IPS DF 4.7 (cell line): ENCODE measurements around the gene TLCD3A.
"Not testable (repeated sequence)": the region's sequence is repeated elsewhere in the genome, so short reads cannot be mapped to it uniquely, and the experiment has no call there.

Experiments used
- DNase-seq: peaks from one replicate; pipeline ENCODE4 v3.0.0-alpha.2; 2013; ENCODE audit warnings: low spot score; ENCODE audit errors: extremely low read depth

TLCD3A gene

GRCh38 chr17:732067-732901, at the start of gene TLCD3A:
TLCD3A (plus strand) TSS chr17:732596; CDS start chr17:732648, 52 bp downstream.
- no peak for DNase-seq

DNA sequence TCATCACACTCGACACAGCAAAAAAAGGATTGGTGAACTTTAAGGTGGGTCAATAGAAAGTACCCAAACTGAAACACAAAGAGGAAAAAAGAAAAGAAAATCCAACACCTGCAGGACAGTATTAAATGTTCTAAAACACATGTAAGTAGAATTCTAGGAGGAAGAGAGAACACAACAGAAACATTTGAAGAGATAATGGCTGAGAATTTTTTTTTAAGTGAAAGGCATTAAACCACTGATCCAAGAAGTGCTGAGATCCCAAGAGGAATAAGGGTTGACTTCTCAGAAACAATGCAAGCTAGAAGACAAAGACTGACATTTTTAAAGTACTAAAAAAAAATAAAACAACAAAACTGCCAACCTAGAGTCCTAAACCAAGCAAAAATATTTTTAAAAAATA, 49.4 kb upstream of the TLCD3A start:
- DNase-seq = no peak

GRCh38 chr17:683499-684254, 48.7 kb upstream of the TLCD3A start:
- no peak for DNase-seq

GRCh38 chr17:685006-685405, 47.4 kb upstream of the TLCD3A start:
- no peak for DNase-seq

- DNase-seq = no peak
These were observed 44.1 kb upstream of the TLCD3A start for GRCh38 chr17:688100-688989.

GRCh38 chr17:689556-690275, 42.7 kb upstream of the TLCD3A start:
- no peak for DNase-seq

DNA sequence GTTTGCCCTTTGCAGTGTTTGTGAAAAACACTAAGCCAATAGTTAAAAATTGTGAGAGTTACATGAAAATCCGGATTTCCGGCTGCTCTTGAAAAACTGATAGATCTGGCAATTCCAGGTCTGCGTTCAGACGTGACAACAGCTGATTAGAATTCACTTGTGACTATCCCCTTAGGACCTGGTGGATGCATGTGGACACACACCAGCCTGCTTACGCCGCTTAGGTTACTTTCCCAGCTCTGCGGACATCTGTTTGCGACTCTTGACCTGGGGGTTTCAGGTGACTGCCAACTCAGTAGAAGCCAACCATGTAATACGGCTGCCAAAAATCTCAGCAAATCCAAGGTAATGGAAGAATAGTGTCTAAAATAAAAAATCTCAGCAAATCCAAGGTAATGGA, 42.0 kb upstream of the TLCD3A start:
- no peak for DNase-seq

- DNase-seq = no peak
These were observed 41.0 kb upstream of the TLCD3A start for GRCh38 chr17:691423-691822.

GRCh38 chr17:692116-692515, 40.3 kb upstream of the TLCD3A start:
- DNase-seq = no peak

GRCh38 chr17:693791-694638, 38.4 kb upstream of the TLCD3A start:
- no peak for DNase-seq

- no peak for DNase-seq
These were observed 36.0 kb upstream of the TLCD3A start for GRCh38 chr17:696369-696768.

DNA sequence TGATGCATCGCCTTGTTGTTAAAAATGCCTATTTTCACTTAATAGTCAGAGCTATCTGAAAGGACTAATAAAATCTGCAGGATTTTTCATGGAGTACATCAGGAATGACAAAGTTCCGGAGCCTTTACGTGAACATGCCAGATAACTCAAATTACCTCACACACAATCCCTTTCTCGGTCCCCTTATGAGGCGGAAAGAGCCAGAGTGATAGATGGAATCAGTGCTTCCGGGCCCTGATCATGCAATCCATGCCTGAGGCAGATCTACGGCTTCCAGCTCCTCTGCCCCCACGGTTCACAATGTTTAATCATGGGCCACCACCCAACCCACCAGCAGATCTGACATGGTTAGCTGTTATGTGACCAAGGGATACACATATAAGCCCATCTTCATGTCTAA, 34.7 kb upstream of the TLCD3A start:
- no peak for DNase-seq

DNA sequence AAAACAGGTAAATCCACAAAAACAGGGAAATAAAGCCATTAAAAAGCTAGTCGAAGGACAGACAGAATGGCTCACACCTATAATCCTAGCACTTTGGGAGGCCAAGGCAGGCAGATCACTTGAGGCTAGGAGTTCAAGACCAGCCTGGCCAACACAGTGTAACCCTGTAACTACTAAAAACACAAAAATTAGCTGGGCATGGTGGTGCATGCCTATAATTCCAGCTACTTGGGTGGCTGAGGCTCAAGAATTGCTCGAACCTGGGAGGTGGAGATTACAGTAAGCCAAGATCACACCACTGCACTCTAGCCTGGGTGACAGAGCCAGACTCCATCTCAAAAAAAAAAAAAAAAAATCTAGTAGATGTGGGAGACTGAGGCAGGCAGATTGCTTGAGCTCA, 34.3 kb upstream of the TLCD3A start:
- DNase-seq = not testable (repeated sequence)

DNA sequence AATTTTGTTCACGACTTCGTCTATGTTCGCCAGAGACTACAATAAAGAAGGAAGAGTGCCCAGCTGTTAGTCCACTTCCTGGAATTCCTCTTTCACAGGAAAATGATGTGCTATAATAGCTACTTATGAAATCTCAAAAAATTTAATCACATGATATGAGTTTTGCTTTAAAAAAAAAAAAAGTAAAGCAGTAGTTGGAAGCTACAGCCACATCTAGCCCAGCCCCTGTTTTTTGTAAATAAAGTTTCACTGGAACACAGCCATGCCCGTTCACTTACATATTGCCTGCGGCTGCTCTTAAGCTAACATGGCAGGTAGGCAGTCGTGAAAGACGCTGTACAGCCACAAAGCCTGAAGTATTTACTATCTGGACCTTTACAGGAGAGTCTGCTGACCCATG, 33.1 kb upstream of the TLCD3A start:
- no peak for DNase-seq

- no peak for DNase-seq
These were observed 31.8 kb upstream of the TLCD3A start for GRCh38 chr17:700504-701094.

DNA sequence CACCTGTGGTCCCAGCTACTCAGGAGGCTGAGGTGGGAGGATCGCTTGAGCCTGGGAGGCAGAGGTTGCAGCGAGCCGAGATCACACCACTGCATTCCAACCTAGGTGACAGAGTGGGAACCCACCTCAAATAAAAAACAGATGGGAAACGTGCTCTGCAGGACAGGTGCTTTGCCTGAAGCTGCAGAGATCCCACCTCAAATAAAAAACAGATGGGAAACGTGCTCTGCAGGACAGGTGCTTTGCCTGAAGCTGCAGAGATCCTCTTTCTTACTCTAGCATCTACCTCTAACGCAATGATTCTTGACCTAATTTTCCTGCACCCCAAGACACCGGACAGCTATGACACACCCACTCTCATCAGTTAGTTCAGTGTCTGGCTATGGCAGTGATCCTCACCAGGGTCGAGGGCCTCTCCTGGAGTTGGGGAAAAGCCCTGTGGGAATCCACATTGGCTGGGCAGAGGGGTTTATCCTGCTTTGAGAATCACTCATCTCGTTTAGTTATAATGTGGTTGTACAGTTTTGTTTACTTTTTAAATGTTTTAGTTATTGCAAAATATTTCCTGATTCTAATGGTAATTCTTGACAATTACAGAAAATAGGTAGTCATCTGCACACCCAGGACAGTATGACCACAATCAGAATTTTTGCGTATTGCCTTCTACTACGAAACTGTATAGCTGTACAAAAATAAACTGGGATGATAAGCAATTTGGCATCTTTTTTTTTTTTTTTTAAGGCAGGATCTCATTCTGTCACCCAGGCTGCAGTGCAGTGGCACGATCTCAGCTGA, 29.1 kb upstream of the TLCD3A start:
- no peak for DNase-seq

- DNase-seq = no peak
These were observed 28.1 kb upstream of the TLCD3A start for GRCh38 chr17:704111-704864.

DNA sequence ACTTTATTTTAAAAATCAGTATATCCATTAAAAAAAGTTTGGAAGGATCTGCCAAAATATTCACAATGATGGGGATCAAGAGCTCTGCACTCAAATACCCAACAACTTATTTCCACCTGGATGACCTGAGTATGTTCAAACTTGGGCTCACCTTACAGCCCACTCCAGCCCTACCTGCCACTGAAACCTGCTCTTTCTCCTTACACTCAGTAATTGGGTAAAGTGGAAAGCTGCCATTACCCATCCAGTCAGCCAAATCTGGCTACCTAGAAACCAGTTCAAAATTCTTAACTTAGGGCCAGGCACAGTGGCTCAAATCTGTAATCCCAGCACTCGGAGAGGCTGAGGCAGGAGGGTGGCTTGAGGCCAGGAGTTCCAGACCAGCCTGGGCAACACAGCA, 27.4 kb upstream of the TLCD3A start:
- DNase-seq = no peak
